Measurements from ENCODE around the gene ME3. TPM values are rescaled to one million over a fixed set of nuclear protein-coding genes. Genes with fewer than 3 reads are reported as not detected.

ME3 gene
- total RNA-seq, 1 experiment from 2014 or later = 1.8 TPM

DNA sequence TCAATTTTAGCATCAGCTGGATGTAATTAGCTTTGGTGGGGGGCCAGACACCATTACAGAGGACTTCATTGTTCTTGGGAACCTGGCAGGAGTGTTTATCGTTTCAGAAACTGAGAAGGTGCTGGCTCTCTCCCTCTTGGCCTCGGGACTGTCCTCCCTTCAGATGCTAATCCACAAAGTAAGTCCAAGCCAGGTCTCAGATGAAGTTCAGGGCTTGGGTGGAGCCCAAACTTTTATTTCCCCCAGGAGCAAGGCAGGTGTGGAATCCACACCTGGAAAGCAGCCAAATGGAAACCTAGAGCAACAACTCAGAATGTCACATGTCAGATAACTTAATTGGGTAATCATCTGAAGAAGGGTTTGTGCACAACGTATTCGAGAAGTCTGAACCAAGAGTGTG lies 119.2 kb downstream of the ME3 start (continued):
- TF ChIP-seq, protein P1, sequence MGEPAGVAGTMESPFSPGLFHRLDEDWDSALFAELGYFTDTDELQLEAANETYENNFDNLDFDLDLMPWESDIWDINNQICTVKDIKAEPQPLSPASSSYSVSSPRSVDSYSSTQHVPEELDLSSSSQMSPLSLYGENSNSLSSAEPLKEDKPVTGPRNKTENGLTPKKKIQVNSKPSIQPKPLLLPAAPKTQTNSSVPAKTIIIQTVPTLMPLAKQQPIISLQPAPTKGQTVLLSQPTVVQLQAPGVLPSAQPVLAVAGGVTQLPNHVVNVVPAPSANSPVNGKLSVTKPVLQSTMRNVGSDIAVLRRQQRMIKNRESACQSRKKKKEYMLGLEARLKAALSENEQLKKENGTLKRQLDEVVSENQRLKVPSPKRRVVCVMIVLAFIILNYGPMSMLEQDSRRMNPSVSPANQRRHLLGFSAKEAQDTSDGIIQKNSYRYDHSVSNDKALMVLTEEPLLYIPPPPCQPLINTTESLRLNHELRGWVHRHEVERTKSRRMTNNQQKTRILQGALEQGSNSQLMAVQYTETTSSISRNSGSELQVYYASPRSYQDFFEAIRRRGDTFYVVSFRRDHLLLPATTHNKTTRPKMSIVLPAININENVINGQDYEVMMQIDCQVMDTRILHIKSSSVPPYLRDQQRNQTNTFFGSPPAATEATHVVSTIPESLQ (CRISPR knock-in tag; IDR thresholded peaks at IDR 0.05) = no peak
- TF ChIP-seq HMGA2 (CRISPR knock-in tag; IDR thresholded peaks at IDR 0.05) = no peak
- no peak for TF ChIP-seq TP53 (CRISPR knock-in tag; IDR thresholded peaks at IDR 0.05)
- no peak for TF ChIP-seq RELA (CRISPR knock-in tag; IDR thresholded peaks at IDR 0.05; ENCODE audit: borderline replicate concordance)
- TF ChIP-seq, protein P2, sequence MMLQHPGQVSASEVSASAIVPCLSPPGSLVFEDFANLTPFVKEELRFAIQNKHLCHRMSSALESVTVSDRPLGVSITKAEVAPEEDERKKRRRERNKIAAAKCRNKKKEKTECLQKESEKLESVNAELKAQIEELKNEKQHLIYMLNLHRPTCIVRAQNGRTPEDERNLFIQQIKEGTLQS (CRISPR knock-in tag; conservative IDR thresholded peaks at IDR 0.05) = no peak
- TF ChIP-seq ESRRA (CRISPR knock-in tag; IDR thresholded peaks at IDR 0.05; ENCODE audit: borderline replicate concordance) = no peak

DNA sequence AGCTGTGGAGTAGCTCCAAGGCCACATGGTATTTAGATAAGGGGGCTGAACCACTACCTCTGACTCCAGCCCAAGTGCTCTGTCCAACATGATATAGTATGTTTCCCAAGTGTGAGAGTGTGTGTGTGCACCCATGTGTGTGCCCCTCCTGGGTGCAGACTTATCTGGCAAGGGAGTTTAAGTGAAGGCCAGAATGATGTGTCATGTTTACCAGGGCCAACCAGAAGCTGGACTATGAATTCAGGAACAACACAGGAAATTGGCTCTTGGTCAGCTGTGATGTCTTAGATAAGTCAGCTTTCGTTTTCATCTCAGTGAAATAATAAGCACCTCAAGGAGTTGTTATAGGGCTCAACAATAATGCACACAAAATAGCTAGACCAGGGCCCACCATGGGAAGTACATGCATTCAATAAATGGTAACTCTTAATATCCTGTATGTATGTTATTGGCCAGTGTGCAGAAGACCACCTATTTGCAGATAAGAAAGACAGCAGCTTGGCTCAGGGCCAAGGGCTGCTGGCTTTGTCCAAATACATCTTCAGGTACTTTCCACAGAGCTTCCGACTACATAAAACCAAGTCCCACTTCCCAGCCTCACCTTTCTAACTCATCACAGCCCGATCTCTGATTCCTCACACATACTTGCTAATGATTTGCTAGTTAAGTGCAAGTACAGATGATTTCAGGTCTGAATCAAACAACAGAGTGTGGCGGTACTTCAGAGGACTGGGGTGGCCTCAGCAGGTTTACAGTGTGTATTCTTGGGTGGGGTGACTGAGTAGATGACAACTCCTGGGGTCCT lies 120.9 kb downstream of the ME3 start:
- peaks cover 9% of the 10 kb centered on the region for H3K4me1 Mint-ChIP-seq
- DNase-seq (ENCODE audit: low spot score) = no peak
- no peaks in the 10 kb centered on the region; the same call in 1 of the 2 replicates for H3K27me3 Mint-ChIP-seq (ENCODE audit: low read depth)
- POLR2A ChIA-PET = no interaction called here
- CTCF ChIA-PET = interaction anchor here (0.7 kb wide), 1 partner anchor 57 kb away, joined by 3 read pairs; no protein-coding TSS in a partner anchor
- no peak overlapping the region for H3K27ac Mint-ChIP-seq
- no peaks in the 10 kb centered on the region for H3K36me3 Mint-ChIP-seq
- no peak overlapping the region for H3K4me3 Mint-ChIP-seq
- no peak for ATAC-seq
- peaks cover under 1% of the 10 kb centered on the region for H3K9me3 Mint-ChIP-seq
- TF ChIP-seq ELF4 (CRISPR knock-in tag; IDR thresholded peaks at IDR 0.05; ENCODE audit: low read depth) = no peak
- TF ChIP-seq ZNF138 (CRISPR knock-in tag; conservative IDR thresholded peaks at IDR 0.05) = no peak
- TF ChIP-seq, protein P1 (CRISPR knock-in tag; IDR thresholded peaks at IDR 0.05) = no peak
- TF ChIP-seq ZNF219 (CRISPR knock-in tag; IDR thresholded peaks at IDR 0.05; ENCODE audit: borderline replicate concordance) = no peak
- TF ChIP-seq TEAD4 (CRISPR knock-in tag; IDR thresholded peaks at IDR 0.05) = no peak
- TF ChIP-seq, protein P3, sequence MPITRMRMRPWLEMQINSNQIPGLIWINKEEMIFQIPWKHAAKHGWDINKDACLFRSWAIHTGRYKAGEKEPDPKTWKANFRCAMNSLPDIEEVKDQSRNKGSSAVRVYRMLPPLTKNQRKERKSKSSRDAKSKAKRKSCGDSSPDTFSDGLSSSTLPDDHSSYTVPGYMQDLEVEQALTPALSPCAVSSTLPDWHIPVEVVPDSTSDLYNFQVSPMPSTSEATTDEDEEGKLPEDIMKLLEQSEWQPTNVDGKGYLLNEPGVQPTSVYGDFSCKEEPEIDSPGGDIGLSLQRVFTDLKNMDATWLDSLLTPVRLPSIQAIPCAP (CRISPR knock-in tag; IDR thresholded peaks at IDR 0.05) = no peak
- TF ChIP-seq, protein P4, sequence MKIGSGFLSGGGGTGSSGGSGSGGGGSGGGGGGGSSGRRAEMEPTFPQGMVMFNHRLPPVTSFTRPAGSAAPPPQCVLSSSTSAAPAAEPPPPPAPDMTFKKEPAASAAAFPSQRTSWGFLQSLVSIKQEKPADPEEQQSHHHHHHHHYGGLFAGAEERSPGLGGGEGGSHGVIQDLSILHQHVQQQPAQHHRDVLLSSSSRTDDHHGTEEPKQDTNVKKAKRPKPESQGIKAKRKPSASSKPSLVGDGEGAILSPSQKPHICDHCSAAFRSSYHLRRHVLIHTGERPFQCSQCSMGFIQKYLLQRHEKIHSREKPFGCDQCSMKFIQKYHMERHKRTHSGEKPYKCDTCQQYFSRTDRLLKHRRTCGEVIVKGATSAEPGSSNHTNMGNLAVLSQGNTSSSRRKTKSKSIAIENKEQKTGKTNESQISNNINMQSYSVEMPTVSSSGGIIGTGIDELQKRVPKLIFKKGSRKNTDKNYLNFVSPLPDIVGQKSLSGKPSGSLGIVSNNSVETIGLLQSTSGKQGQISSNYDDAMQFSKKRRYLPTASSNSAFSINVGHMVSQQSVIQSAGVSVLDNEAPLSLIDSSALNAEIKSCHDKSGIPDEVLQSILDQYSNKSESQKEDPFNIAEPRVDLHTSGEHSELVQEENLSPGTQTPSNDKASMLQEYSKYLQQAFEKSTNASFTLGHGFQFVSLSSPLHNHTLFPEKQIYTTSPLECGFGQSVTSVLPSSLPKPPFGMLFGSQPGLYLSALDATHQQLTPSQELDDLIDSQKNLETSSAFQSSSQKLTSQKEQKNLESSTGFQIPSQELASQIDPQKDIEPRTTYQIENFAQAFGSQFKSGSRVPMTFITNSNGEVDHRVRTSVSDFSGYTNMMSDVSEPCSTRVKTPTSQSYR (CRISPR knock-in tag; IDR thresholded peaks at IDR 0.05) = no peak
- no peak for TF ChIP-seq FOXJ3 (CRISPR knock-in tag; IDR thresholded peaks at IDR 0.05; ENCODE audit: borderline replicate concordance)
- TF ChIP-seq, protein P5, sequence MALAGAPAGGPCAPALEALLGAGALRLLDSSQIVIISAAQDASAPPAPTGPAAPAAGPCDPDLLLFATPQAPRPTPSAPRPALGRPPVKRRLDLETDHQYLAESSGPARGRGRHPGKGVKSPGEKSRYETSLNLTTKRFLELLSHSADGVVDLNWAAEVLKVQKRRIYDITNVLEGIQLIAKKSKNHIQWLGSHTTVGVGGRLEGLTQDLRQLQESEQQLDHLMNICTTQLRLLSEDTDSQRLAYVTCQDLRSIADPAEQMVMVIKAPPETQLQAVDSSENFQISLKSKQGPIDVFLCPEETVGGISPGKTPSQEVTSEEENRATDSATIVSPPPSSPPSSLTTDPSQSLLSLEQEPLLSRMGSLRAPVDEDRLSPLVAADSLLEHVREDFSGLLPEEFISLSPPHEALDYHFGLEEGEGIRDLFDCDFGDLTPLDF (CRISPR knock-in tag; IDR thresholded peaks at IDR 0.05) = no peak
- no peak for TF ChIP-seq ZNF317 (CRISPR knock-in tag; IDR thresholded peaks at IDR 0.05; ENCODE audit: borderline replicate concordance, low read depth)
- TF ChIP-seq, protein P6, sequence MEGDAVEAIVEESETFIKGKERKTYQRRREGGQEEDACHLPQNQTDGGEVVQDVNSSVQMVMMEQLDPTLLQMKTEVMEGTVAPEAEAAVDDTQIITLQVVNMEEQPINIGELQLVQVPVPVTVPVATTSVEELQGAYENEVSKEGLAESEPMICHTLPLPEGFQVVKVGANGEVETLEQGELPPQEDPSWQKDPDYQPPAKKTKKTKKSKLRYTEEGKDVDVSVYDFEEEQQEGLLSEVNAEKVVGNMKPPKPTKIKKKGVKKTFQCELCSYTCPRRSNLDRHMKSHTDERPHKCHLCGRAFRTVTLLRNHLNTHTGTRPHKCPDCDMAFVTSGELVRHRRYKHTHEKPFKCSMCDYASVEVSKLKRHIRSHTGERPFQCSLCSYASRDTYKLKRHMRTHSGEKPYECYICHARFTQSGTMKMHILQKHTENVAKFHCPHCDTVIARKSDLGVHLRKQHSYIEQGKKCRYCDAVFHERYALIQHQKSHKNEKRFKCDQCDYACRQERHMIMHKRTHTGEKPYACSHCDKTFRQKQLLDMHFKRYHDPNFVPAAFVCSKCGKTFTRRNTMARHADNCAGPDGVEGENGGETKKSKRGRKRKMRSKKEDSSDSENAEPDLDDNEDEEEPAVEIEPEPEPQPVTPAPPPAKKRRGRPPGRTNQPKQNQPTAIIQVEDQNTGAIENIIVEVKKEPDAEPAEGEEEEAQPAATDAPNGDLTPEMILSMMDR (IDR thresholded peaks at IDR 0.05) = no peak
- TF ChIP-seq, protein P7, sequence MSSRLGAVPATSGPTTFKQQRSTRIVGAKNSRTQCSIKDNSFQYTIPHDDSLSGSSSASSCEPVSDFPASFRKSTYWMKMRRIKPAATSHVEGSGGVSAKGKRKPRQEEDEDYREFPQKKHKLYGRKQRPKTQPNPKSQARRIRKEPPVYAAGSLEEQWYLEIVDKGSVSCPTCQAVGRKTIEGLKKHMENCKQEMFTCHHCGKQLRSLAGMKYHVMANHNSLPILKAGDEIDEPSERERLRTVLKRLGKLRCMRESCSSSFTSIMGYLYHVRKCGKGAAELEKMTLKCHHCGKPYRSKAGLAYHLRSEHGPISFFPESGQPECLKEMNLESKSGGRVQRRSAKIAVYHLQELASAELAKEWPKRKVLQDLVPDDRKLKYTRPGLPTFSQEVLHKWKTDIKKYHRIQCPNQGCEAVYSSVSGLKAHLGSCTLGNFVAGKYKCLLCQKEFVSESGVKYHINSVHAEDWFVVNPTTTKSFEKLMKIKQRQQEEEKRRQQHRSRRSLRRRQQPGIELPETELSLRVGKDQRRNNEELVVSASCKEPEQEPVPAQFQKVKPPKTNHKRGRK (CRISPR knock-in tag; IDR thresholded peaks at IDR 0.05; ENCODE audit: borderline replicate concordance) = no peak
- TF ChIP-seq, protein P2 (CRISPR knock-in tag; conservative IDR thresholded peaks at IDR 0.05) = no peak
- TF ChIP-seq, protein P8, sequence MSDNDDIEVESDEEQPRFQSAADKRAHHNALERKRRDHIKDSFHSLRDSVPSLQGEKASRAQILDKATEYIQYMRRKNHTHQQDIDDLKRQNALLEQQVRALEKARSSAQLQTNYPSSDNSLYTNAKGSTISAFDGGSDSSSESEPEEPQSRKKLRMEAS (CRISPR knock-in tag; IDR thresholded peaks at IDR 0.05) = no peak
- no peak for TF ChIP-seq GRHL2 (CRISPR knock-in tag; IDR thresholded peaks at IDR 0.05; ENCODE audit: insufficient replicate concordance, severe bottlenecking)
- no peak for TF ChIP-seq RORB (CRISPR knock-in tag; IDR thresholded peaks at IDR 0.05)
